Gastrocnemius medialis (tissue), 4 donors: ENCODE results near the gene ANO10. TPM values are rescaled to one million over a fixed set of nuclear protein-coding genes. Genes with fewer than 3 reads are reported as not detected.

ENCODE experiments used
- ATAC-seq, 2 donors: fragments of 150-250 bp; one replicate each; pipeline ENCODE4 v1.9.1; 2016
- DNase-seq, 2 donors: peaks; one replicate each; pipeline ENCODE4 v3.0.0-alpha.2; 2019
- H3K27ac ChIP-seq, 4 donors: fragments of 200-600 bp; sonication (generic); 1 replicate in 1 of 4; 2 replicates in 3 of 4; pipeline ENCODE4 v1.5.1; 2016 to 2018; ENCODE audit warnings: mild to moderate bottlenecking in 2 of 4, moderate library complexity in 1 of 4
- H3K27me3 ChIP-seq, 3 donors: fragments of 200-600 bp; sonication (generic) in 2 of 3; 1 replicate in 1 of 3; 2 replicates in 2 of 3; pipeline versions ENCODE4 v1.5.1 to v1.6.0; 2016 to 2019; ENCODE audit warnings: mild to moderate bottlenecking in 1 of 3, moderate library complexity in 1 of 3
- H3K36me3 ChIP-seq, 2 donors: fragments of 200-600 bp; sonication (generic) in 1 of 2; one replicate each; pipeline ENCODE4 v1.5.1; 2017 to 2018
- H3K4me1 ChIP-seq, 2 donors: fragments of 200-600 bp; sonication (generic) in 1 of 2; one replicate each; pipeline ENCODE4 v1.5.1; 2016 to 2017; ENCODE audit warnings: mild to moderate bottlenecking in 2 of 2
- H3K4me3 ChIP-seq, 4 donors: fragments of 200-600 bp; sonication (generic) in 3 of 4; 1 replicate in 1 of 4; 2 replicates in 3 of 4; pipeline ENCODE4 v1.5.1; 2016 to 2019; ENCODE audit warnings: mild to moderate bottlenecking in 2 of 4
- H3K9me3 ChIP-seq, 3 donors: fragments of 200-600 bp; sonication (generic) in 2 of 3; 1 replicate in 1 of 3; 2 replicates in 2 of 3; pipeline ENCODE4 v1.5.1; 2016 to 2019
- CTCF ChIP-seq, 5 experiments: fragments of 450-650 bp in 3 of 5; fragments of 200-600 bp in 2 of 5; sonication (generic) in 2 of 5; IDR thresholded peaks in 4 of 5; conservative IDR thresholded peaks in 1 of 5; 1 replicate in 4 of 5; 2 replicates in 1 of 5; pipeline ENCODE4 v1.5.1; 2016 to 2019; ENCODE audit warnings: antibody characterized with exemption in 5 of 5, mild to moderate bottlenecking in 3 of 5, moderate library complexity in 3 of 5
- POLR2A ChIP-seq, 2 donors: fragments of 450-650 bp; IDR thresholded peaks; one replicate each; pipeline ENCODE4 v1.6.1; 2017; ENCODE audit warnings: antibody characterized with exemption in 2 of 2, mild to moderate bottlenecking in 2 of 2, moderate library complexity in 2 of 2
- in situ Hi-C, 4 donors: fragments of 200-750 bp; cut with MboI; loops; one replicate each; pipeline versions ENCODE4 v1.15.0 to v1.8.0; 2017; ENCODE audit warnings: low sequenced_read_pairs in 4 of 4
- intact Hi-C: fragments of 100-400 bp; cut with DNase I; formaldehyde crosslinking; loops from one replicate; pipeline ENCODE4 v1.15.1; 2023; ENCODE audit warnings: low total_unique reads
- total RNA-seq, 4 donors: library from RNA; depleted of rRNA; stranded (reverse); fragments of >200 nt; gene quantifications; one replicate each; pipeline versions ENCODE4 v1.1.0 to v1.2.3, GENCODE V29; 2016

The ANO10 gene
- total RNA-seq, 4 donors from 2014 or later = 6.9 to 8.1 (median 7.8) TPM

- ATAC-seq = peak; percentile 52 to 66
- in situ Hi-C loops (no loop called here), intact Hi-C loops (no loop called here)
- TF ChIP-seq CTCF (IDR thresholded peaks at IDR 0.05 in 4 of 5, conservative IDR thresholded peaks at IDR 0.05 in 1 of 5) = no peak
- no peak for TF ChIP-seq POLR2A (IDR thresholded peaks at IDR 0.05)
- Histone ChIP-seq H3K36me3 (no peaks in the 10 kb centered on the region), H3K9me3 (no peaks in the 10 kb centered on the region), H3K4me3 (no peak overlapping the region), H3K27me3 (no peaks in the 10 kb centered on the region), H3K4me1 (peaks cover 21 to 32% of the 10 kb centered on the region in 2 donors), H3K27ac (peak overlapping the region; percentile 57 to 78 (median 68))
- DNase-seq = no peak
These were observed 232.2 kb downstream of the ANO10 start for GRCh38 chr3:43389388-43390254.

GRCh38 chr3:43388915-43389314 is 232.9 kb downstream of the ANO10 start:
- no peak for TF ChIP-seq POLR2A (IDR thresholded peaks at IDR 0.05)
- TF ChIP-seq CTCF (IDR thresholded peaks at IDR 0.05 in 4 of 5, conservative IDR thresholded peaks at IDR 0.05 in 1 of 5) = no peak
- Histone ChIP-seq H3K4me3 (no peak overlapping the region), H3K27me3 (no peaks in the 10 kb centered on the region), H3K9me3 (no peaks in the 10 kb centered on the region), H3K4me1 (peaks cover 21 to 26% of the 10 kb centered on the region in 2 donors), H3K36me3 (no peaks in the 10 kb centered on the region), H3K27ac (peak overlapping the region; percentile 39 to 78 (median 68))
- intact Hi-C loops (no loop called here), in situ Hi-C loops (no loop called here)
- ATAC-seq (peak; percentile 63 to 72), DNase-seq (no peak)

- in situ Hi-C loops = no loop called here
These were observed 233.6 kb downstream of the ANO10 start for GRCh38 chr3:43388175-43388574.

GRCh38 chr3:43379343-43379742 is 242.5 kb downstream of the ANO10 start:
- in situ Hi-C loops = no loop called here
- peak overlapping the region in 3 of 4 donors; percentile 11 to 53 (median 15) for H3K27ac ChIP-seq
- no peak for TF ChIP-seq CTCF (IDR thresholded peaks at IDR 0.05 in 4 of 5, conservative IDR thresholded peaks at IDR 0.05 in 1 of 5)
- TF ChIP-seq POLR2A (IDR thresholded peaks at IDR 0.05) = no peak

More at GRCh38 chr3:43388175-43388574, 233.6 kb downstream of the ANO10 start:
- Histone ChIP-seq H3K36me3 (no peaks in the 10 kb centered on the region), H3K27me3 (no peaks in the 10 kb centered on the region), H3K9me3 (no peaks in the 10 kb centered on the region), H3K27ac (peak overlapping the region in 2 of 4 donors; percentile 67 to 78), H3K4me1 (peaks cover 21 to 26% of the 10 kb centered on the region in 2 donors), H3K4me3 (no peak overlapping the region)
- DNase-seq = no peak
- no peak for ATAC-seq
- TF ChIP-seq POLR2A (IDR thresholded peaks at IDR 0.05) (no peak), CTCF (IDR thresholded peaks at IDR 0.05 in 4 of 5, conservative IDR thresholded peaks at IDR 0.05 in 1 of 5) (no peak)
- intact Hi-C loops = no loop called here

More at GRCh38 chr3:43379343-43379742, 242.5 kb downstream of the ANO10 start:
- H3K9me3 ChIP-seq = no peaks in the 10 kb centered on the region
- intact Hi-C loops = loop anchor here (2.0 kb wide), 1 partner anchor 217 kb away; no protein-coding TSS in a partner anchor
- H3K4me3 ChIP-seq = no peak overlapping the region
- ATAC-seq (no peak), DNase-seq (no peak)
- H3K4me1 ChIP-seq = peaks cover 6 to 9% of the 10 kb centered on the region in 2 donors
- H3K36me3 ChIP-seq = no peaks in the 10 kb centered on the region
- H3K27me3 ChIP-seq = no peaks in the 10 kb centered on the region
